WI38 (cell line): ENCODE data around the gene GPRC5B.
A peak's percentile ranks its signal among the peaks of the same experiment; 100 is the strongest.

Experiments
- H3K4me3 ChIP-seq: 2 replicates; pipeline ENCODE4 v1.5.1; 2011; ENCODE audit warnings: low read depth, mild to moderate bottlenecking, control low read depth, low read length
- CTCF ChIP-seq: IDR thresholded peaks from 2 replicates; pipeline ENCODE4 v1.5.1; 2012; ENCODE audit warnings: low read depth, mild to moderate bottlenecking, control low read depth, low read length

GPRC5B gene

GRCh38 chr16:19884611-19885450, at the start of gene GPRC5B:
Gene GPRC5B, minus strand, starts transcription at chr16:19884848. Its CDS starts 12,003 bp downstream, at chr16:19872845.
- TF ChIP-seq CTCF, result no peak
- H3K4me3 ChIP-seq, result peak within 1 kb of the TSS; percentile 84

- no peak overlapping the region for H3K4me3 ChIP-seq
- no peak for TF ChIP-seq CTCF
Measured at GRCh38 chr16:19933740-19934139, 49.1 kb upstream of the GPRC5B start.

GRCh38 chr16:19929062-19929511, 44.4 kb upstream of the GPRC5B start:
- TF ChIP-seq CTCF, result no peak
- H3K4me3 ChIP-seq, result no peak overlapping the region

GRCh38 chr16:19928432-19928831, 43.8 kb upstream of the GPRC5B start:
- H3K4me3 ChIP-seq, result no peak overlapping the region

GRCh38 chr16:19926449-19927390, 42.1 kb upstream of the GPRC5B start:
- no peak overlapping the region for H3K4me3 ChIP-seq
- no peak for TF ChIP-seq CTCF

More at GRCh38 chr16:19928432-19928831, 43.8 kb upstream of the GPRC5B start:
- no peak for TF ChIP-seq CTCF

GRCh38 chr16:19923396-19923795, 38.7 kb upstream of the GPRC5B start:
- no peak for TF ChIP-seq CTCF
- H3K4me3 ChIP-seq, result no peak overlapping the region
